K562 (cell line): Measurements from ENCODE around the gene CHL1.

ENCODE experiments used
- ARNT ChIP-seq, 2 experiments: fragments of 450-650 bp; IDR thresholded peaks; 2 replicates each; pipeline ENCODE4 v1.6.1; 2016; ENCODE audit warnings: mild to moderate bottlenecking in 1 of 2
- CTCF ChIP-seq, 3 experiments: IDR thresholded peaks in 2 of 3; conservative IDR thresholded peaks in 1 of 3; 2 replicates each; pipeline ENCODE4 v1.5.1; 2011 to 2012; ENCODE audit warnings: low read length in 3 of 3, mild to moderate bottlenecking in 3 of 3, control low read depth in 2 of 3, improper control_type of control experiment in 1 of 3, inconsistent platforms in 1 of 3, low read depth in 1 of 3, mixed read lengths in 1 of 3, moderate library complexity in 1 of 3; ENCODE audit not compliant: insufficient read depth in 2 of 3
- IRF2 ChIP-seq: sonication (generic); formaldehyde crosslinking; IDR thresholded peaks from 2 replicates; pipeline ENCODE4 v1.8.1; 2022; ENCODE audit warnings: mild to moderate bottlenecking, missing genetic modification reagents
- SNAPC5 ChIP-seq: fragments of 250-450 bp; sonication (Bioruptor Pico); IDR thresholded peaks from 2 replicates; pipeline ENCODE4 v1.8.0; 2021; ENCODE audit warnings: moderate library complexity, mild to moderate bottlenecking, inconsistent platforms

- TF ChIP-seq CTCF (IDR thresholded peaks at IDR 0.05 in 2 of 3, conservative IDR thresholded peaks at IDR 0.05 in 1 of 3; ENCODE audit: insufficient read depth in 2 of 3, low read depth in 1 of 3, low read length in 3 of 3): no peak
- TF ChIP-seq SNAPC5 (CRISPR knock-in tag): no peak
- no peak for TF ChIP-seq ARNT (IDR thresholded peaks at IDR 0.05)
- TF ChIP-seq IRF2 (CRISPR knock-in tag): no peak
These were observed 2.1 kb upstream of the CHL1 start for GRCh38 chr3:194421-194820.
